H9 (cell line): ENCODE data around the gene MTG2. TPM values are rescaled to one million over a fixed set of nuclear protein-coding genes. Genes with fewer than 3 reads are reported as not detected.

ENCODE experiments used
- DNase-seq: peaks from one replicate; pipeline ENCODE4 v3.0.0-alpha.2; 2017
- H2AFZ ChIP-seq: one replicate; pipeline ENCODE4 v1.6.1; 2013; ENCODE audit warnings: mild to moderate bottlenecking, low read length, control low read depth, moderate library complexity
- H2AK5ac ChIP-seq: 2 replicates; pipeline ENCODE4 v1.6.1; 2013; ENCODE audit warnings: low read length, control low read depth, mixed read lengths; ENCODE audit not compliant: insufficient read length
- H2BK120ac ChIP-seq: one replicate; pipeline ENCODE4 v1.6.1; 2013; ENCODE audit warnings: low read depth, mild to moderate bottlenecking, low read length, control low read depth, inconsistent platforms; ENCODE audit not compliant: poor library complexity, severe bottlenecking
- H2BK12ac ChIP-seq: 2 replicates; pipeline ENCODE4 v1.6.1; 2013; ENCODE audit warnings: low read length, control low read depth, mixed read lengths, low read depth; ENCODE audit not compliant: insufficient read length
- H2BK15ac ChIP-seq: 2 replicates; pipeline ENCODE4 v1.6.1; 2013; ENCODE audit warnings: low read depth, low read length, control low read depth
- H2BK20ac ChIP-seq: one replicate; pipeline ENCODE4 v1.6.1; 2013; ENCODE audit warnings: low read depth, mild to moderate bottlenecking, low read length, control low read depth, inconsistent platforms; ENCODE audit not compliant: poor library complexity, severe bottlenecking
- H2BK5ac ChIP-seq: 2 replicates; pipeline ENCODE4 v1.6.1; 2013; ENCODE audit warnings: low read length, control low read depth, mixed read lengths; ENCODE audit not compliant: insufficient read length
- H3K14ac ChIP-seq: 2 replicates; pipeline ENCODE4 v1.6.1; 2013; ENCODE audit warnings: low read length, control low read depth; ENCODE audit not compliant: insufficient read depth
- H3K18ac ChIP-seq: 2 replicates; pipeline ENCODE4 v1.6.1; 2013; ENCODE audit warnings: low read depth, mild to moderate bottlenecking, mixed read lengths, low read length, control low read depth; ENCODE audit not compliant: insufficient read length
- H3K23ac ChIP-seq: 2 replicates; pipeline ENCODE4 v1.6.1; 2013; ENCODE audit warnings: low read length, control low read depth, mixed read lengths, low read depth; ENCODE audit not compliant: insufficient read length
- H3K23me2 ChIP-seq: 2 replicates; pipeline ENCODE4 v1.6.1; 2013; ENCODE audit warnings: low read depth, mild to moderate bottlenecking, mixed read lengths, low read length, control low read depth; ENCODE audit not compliant: insufficient read length, poor library complexity, severe bottlenecking
- H3K27ac ChIP-seq: 2 replicates; pipeline ENCODE4 v1.5.1; 2013; ENCODE audit warnings: low read length, control low read depth, mixed read lengths, low read depth; ENCODE audit not compliant: insufficient read length
- H3K27me3 ChIP-seq: 2 replicates; pipeline ENCODE4 v1.6.1; 2013; ENCODE audit warnings: low read length, control low read depth, inconsistent platforms; ENCODE audit not compliant: insufficient read depth
- H3K4ac ChIP-seq: 2 replicates; pipeline ENCODE4 v1.6.1; 2013; ENCODE audit warnings: low read depth, mild to moderate bottlenecking, control low read depth, inconsistent platforms, low read length, moderate library complexity
- H3K4me1 ChIP-seq: 2 replicates; pipeline ENCODE4 v1.6.1; 2013; ENCODE audit warnings: low read length, control low read depth, inconsistent platforms; ENCODE audit not compliant: insufficient read depth
- H3K4me2 ChIP-seq: 2 replicates; pipeline ENCODE4 v1.6.1; 2013; ENCODE audit warnings: low read length, control low read depth, mixed read lengths; ENCODE audit not compliant: insufficient read length, insufficient read depth
- H3K56ac ChIP-seq: 2 replicates; pipeline ENCODE4 v1.6.1; 2013; ENCODE audit warnings: low read depth, mild to moderate bottlenecking, mixed read lengths, low read length, control low read depth; ENCODE audit not compliant: insufficient read length
- H3K79me1 ChIP-seq: 2 replicates; pipeline ENCODE4 v1.6.1; 2013; ENCODE audit warnings: low read depth, mild to moderate bottlenecking, moderate library complexity, low read length, control low read depth, inconsistent platforms; ENCODE audit not compliant: insufficient read depth, poor library complexity, severe bottlenecking
- H3K79me2 ChIP-seq: 2 replicates; pipeline ENCODE4 v1.6.1; 2013; ENCODE audit warnings: low read length, control low read depth, inconsistent platforms; ENCODE audit not compliant: insufficient read depth
- H3K9ac ChIP-seq: 2 replicates; pipeline ENCODE4 v1.6.1; 2013; ENCODE audit warnings: low read length, control low read depth, mixed read lengths; ENCODE audit not compliant: insufficient read length; ENCODE audit errors: extremely low read depth
- H3K9me3 ChIP-seq: one replicate; pipeline ENCODE4 v1.6.1; 2013; ENCODE audit warnings: low read depth, low read length, inconsistent platforms; ENCODE audit not compliant: control insufficient read depth
- H3T11ph ChIP-seq: one replicate; pipeline ENCODE4 v1.6.1; 2013; ENCODE audit warnings: mild to moderate bottlenecking, low read length, control low read depth, inconsistent platforms
- H4K20me1 ChIP-seq: one replicate; pipeline ENCODE4 v1.6.1; 2013; ENCODE audit not compliant: control insufficient read depth, insufficient read length, insufficient read depth
- H4K5ac ChIP-seq: 2 replicates; pipeline ENCODE4 v1.6.1; 2013; ENCODE audit warnings: low read depth, mild to moderate bottlenecking, mixed read lengths, low read length, control low read depth; ENCODE audit not compliant: insufficient read length
- H4K8ac ChIP-seq: replicated peaks from 2 replicates; pipeline ENCODE4 v1.6.1; 2013; ENCODE audit warnings: low read length, control low read depth, mixed read lengths, low read depth; ENCODE audit not compliant: insufficient read length
- H4K91ac ChIP-seq: 2 replicates; pipeline ENCODE4 v1.6.1; 2013; ENCODE audit warnings: low read depth, mild to moderate bottlenecking, moderate library complexity, mixed read lengths, low read length, control low read depth; ENCODE audit not compliant: insufficient read length
- H3K27ac Mint-ChIP-seq, 3 experiments: 2 replicates in 2 of 3; 3 replicates in 1 of 3; pipeline ENCODE4 v1.8.0; 2020 to 2021; ENCODE audit warnings: mixed read lengths in 3 of 3, mild to moderate bottlenecking in 1 of 3, moderate library complexity in 1 of 3
- H3K27me3 Mint-ChIP-seq: 2 replicates; pipeline ENCODE4 v1.8.0; 2021; ENCODE audit warnings: low read depth, mild to moderate bottlenecking, moderate library complexity, mixed read lengths
- H3K36me3 Mint-ChIP-seq, 3 experiments: 2 replicates in 2 of 3; 3 replicates in 1 of 3; pipeline ENCODE4 v1.8.0; 2020 to 2021; ENCODE audit warnings: low read depth in 3 of 3, mixed read lengths in 3 of 3; ENCODE audit not compliant: insufficient read depth in 1 of 3
- H3K4me1 Mint-ChIP-seq, 2 experiments: 2 replicates each; pipeline ENCODE4 v1.8.0; 2020; ENCODE audit warnings: mixed read lengths in 2 of 2
- H3K4me3 Mint-ChIP-seq, 2 experiments: 2 replicates in 1 of 2; 3 replicates in 1 of 2; pipeline ENCODE4 v1.8.0; 2020 to 2021; ENCODE audit warnings: mild to moderate bottlenecking in 2 of 2, mixed read lengths in 2 of 2, moderate library complexity in 1 of 2
- H3K9me3 Mint-ChIP-seq, 2 experiments: 2 replicates in 1 of 2; 3 replicates in 1 of 2; pipeline ENCODE4 v1.8.0; 2020; ENCODE audit warnings: mild to moderate bottlenecking in 2 of 2, mixed read lengths in 2 of 2, moderate library complexity in 1 of 2
- CTCF ChIP-seq: fragments of 200-600 bp; sonication (generic); conservative IDR thresholded peaks from 3 replicates; pipeline ENCODE4 v1.8.0; 2021; ENCODE audit warnings: antibody characterized with exemption, mild to moderate bottlenecking
- WGBS: extraction: QIAGEN DNeasy Blood & Tissue Kit; methylation state at CpG from one replicate; pipeline ENCODE4 v1.1.7; 2013; ENCODE audit warnings: missing lambda C conversion rate, low lambda C conversion rate, mixed read lengths; ENCODE audit not compliant: insufficient read length; ENCODE audit errors: extremely low coverage; 5-methylcytosine and 5-hydroxymethylcytosine counted together
- total RNA-seq: library from RNA; stranded (reverse); gene quantifications from 2 replicates; pipeline ENCODE4 v1.2.1, GENCODE V29; 2021

Gene MTG2
- total RNA-seq, 1 experiment from 2014 or later, result 25.1 TPM

DNA sequence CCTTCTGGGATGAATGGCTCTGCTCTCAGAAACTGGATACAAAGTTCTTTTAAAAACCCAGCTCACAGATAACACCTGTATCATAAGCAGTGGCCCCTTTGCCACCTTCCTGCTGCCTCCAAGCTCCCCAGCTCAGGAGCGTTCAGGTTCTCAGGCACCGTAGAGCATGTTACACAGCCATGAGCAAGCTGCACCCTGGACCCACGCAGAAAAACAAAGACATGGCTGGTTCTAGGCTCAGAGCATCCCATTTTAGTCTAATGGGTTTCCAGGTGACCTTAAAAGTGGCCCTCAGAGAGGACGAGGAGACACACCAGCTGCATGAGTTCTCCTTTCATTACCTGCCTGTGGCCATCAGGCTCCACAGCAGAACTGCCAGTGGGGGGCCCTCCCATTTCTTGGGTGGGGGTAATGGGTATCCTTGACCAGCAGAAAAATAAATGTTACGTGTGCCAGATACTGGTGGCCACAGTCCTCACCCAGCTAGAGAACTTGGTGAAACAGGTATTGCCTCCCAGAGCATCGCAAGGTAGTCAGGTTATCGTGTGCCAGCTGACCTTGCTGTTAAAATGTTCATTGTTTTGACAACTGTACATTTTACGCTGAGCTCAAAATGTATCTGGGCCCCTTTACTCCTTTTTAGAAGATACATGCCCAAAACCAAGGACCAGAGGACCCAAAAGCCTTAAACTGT lies 47.1 kb upstream of the MTG2 start:
- no peak overlapping the region for H3K14ac ChIP-seq
- no peaks in the 10 kb centered on the region for H3K4me1 ChIP-seq
- H3K27me3 ChIP-seq, result no peaks in the 10 kb centered on the region
- H3K18ac ChIP-seq, result no peak overlapping the region
- H3K23me2 ChIP-seq, result no peaks in the 10 kb centered on the region
- H2BK5ac ChIP-seq, result no peak overlapping the region
- peaks cover 56 to 100% (median 94%) of the 10 kb centered on the region in 3 experiments; a peak in 6 of 7 replicates for H3K36me3 Mint-ChIP-seq
- DNase-seq, result no peak
- H4K8ac ChIP-seq, result no peak overlapping the region
- H4K5ac ChIP-seq, result no peak overlapping the region
- no peak overlapping the region for H3K4me3 Mint-ChIP-seq
- peaks cover 3% of the 10 kb centered on the region; the same call in 1 of the 2 replicates for H3K79me2 ChIP-seq
- no peaks in the 10 kb centered on the region for H3K79me1 ChIP-seq
- H4K91ac ChIP-seq, result no peak overlapping the region
- WGBS, result no CpG with 5 or more reads among the region's 8 CpGs
- no peak overlapping the region for H2BK20ac ChIP-seq
- no peak overlapping the region for H3K27ac ChIP-seq
- no peak overlapping the region for H2BK120ac ChIP-seq
- no peaks in the 10 kb centered on the region for H3K9me3 ChIP-seq
- H3K4me2 ChIP-seq, result no peak overlapping the region
- H4K20me1 ChIP-seq, result no peaks in the 10 kb centered on the region
- no peak overlapping the region for H3K56ac ChIP-seq
- peaks cover 1 to 2% of the 10 kb centered on the region in 2 experiments; a peak in 3 of 4 replicates for H3K4me1 Mint-ChIP-seq
- no peaks in the 10 kb centered on the region for H3K9me3 Mint-ChIP-seq
- H2AFZ ChIP-seq, result no peak overlapping the region
- H3K9ac ChIP-seq, result no peak overlapping the region
- H2BK12ac ChIP-seq, result no peak overlapping the region
- H3K27ac Mint-ChIP-seq, result peak overlapping the region in 1 of 3 experiments; percentile 59; a peak in 2 of 7 replicates
- no peaks in the 10 kb centered on the region; the same call in 1 of the 2 replicates for H3K27me3 Mint-ChIP-seq
- H3T11ph ChIP-seq, result no peak overlapping the region
- no peak for TF ChIP-seq CTCF
- H3K23ac ChIP-seq, result no peak overlapping the region
- H3K4ac ChIP-seq, result no peak overlapping the region
- H2AK5ac ChIP-seq, result no peak overlapping the region
- H2BK15ac ChIP-seq, result no peak overlapping the region
